Measurements from ENCODE around the gene PGAM2. TPM values are rescaled to one million over a fixed set of nuclear protein-coding genes. Genes with fewer than 3 reads are reported as not detected.
A peak's percentile ranks its signal among the peaks of the same experiment; 100 is the strongest.
"Not testable (repeated sequence)": the region's sequence is repeated elsewhere in the genome, so short reads cannot be mapped to it uniquely, and the experiment has no call there.

Gene PGAM2
- total and polyA plus RNA-seq, 8 donors = 0.49 to 6.7 (median 0.65) TPM; not detected in 1

DNA sequence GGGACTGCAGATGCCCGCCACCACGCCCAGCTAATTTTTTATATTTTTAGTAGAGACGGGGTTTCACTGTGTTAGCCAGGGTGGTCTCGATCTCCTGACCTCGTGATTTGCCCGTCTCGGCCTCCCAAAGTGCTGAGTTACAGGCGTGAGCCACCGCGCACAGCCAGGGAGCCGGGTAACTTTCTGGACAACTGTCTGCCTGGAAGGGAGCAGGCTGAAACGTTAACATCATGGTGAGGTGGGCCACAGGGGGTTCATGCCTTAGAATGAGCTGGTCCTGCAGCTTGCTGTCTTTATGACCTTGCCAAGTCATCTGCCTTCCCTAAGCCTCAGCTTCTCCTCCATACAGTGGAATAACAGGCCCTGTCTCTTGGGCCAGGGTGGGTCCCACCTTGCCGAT, 34.0 kb downstream of the PGAM2 start:
- H3K9me3 ChIP-seq; intact Hi-C loops (cut with DNase I); H3K27ac ChIP-seq; H3K36me3 ChIP-seq; H3K27me3 ChIP-seq; DNase-seq; H3K4me3 ChIP-seq; ATAC-seq; FAIRE-seq; H3K4me1 ChIP-seq: not testable (repeated sequence)
- 83 to 90% methylated on average over 12 of the region's 13 CpGs for WGBS, 2 donors

DNA sequence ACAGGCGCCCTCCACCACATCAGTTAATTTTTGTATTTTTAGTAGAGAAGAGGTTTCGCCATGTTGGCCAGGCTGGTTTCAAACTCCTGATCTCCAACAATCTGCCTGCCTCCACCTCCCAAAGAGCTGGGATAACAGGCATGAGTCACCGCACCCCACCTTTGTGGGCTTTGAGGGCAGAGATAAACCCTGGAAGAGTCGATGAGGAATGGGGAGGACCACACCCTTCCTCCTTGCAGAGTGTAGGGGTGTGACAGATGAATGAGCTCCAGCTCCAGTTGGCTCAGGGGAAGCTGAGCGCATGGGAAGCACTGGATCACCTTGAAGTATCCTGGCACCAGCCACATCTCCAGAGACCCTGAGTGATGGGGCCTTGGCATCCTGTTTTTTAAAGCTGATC, 35.3 kb downstream of the PGAM2 start:
- H3K4me1 ChIP-seq; ATAC-seq; H3K27me3 ChIP-seq; H3K9me3 ChIP-seq; intact Hi-C loops (cut with DNase I); DNase-seq; H3K4me3 ChIP-seq; H3K36me3 ChIP-seq; H3K27ac ChIP-seq; FAIRE-seq: not testable (repeated sequence)
- WGBS, 2 donors = 85 to 88% methylated on average over 2 to 4 of the region's 5 CpGs

DNA sequence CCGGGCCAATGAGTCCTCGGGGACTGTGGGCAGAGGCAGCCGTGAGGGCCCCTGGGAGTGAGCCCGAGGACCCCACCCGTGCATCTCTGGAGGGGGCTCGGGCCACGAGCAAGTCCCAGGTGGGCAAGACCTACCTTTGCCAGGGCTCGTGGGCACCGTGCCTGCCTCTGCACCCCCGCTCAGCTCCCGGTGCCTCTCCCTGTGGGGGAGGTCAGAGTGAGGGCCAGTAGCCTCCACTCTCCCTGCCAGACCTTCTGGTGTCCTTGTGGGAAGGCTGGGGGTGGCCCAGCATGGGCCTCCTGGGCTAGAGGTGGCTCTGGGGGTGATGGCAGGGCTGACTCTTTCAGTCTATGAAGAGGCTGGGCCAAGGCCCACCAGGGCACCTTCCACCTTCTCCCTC, 35.9 kb downstream of the PGAM2 start:
- ATAC-seq; H3K4me3 ChIP-seq; H3K9me3 ChIP-seq; H3K27ac ChIP-seq; H3K27me3 ChIP-seq; intact Hi-C loops (cut with DNase I); H3K36me3 ChIP-seq; FAIRE-seq; H3K4me1 ChIP-seq: not testable (repeated sequence)
- DNase-seq = peak in 1 of 6 donors; percentile 52
- 77% methylated on average over 4 of the region's 11 CpGs; no CpG with 5 or more reads in 1 of the 2 donors for WGBS, 2 donors

DNA sequence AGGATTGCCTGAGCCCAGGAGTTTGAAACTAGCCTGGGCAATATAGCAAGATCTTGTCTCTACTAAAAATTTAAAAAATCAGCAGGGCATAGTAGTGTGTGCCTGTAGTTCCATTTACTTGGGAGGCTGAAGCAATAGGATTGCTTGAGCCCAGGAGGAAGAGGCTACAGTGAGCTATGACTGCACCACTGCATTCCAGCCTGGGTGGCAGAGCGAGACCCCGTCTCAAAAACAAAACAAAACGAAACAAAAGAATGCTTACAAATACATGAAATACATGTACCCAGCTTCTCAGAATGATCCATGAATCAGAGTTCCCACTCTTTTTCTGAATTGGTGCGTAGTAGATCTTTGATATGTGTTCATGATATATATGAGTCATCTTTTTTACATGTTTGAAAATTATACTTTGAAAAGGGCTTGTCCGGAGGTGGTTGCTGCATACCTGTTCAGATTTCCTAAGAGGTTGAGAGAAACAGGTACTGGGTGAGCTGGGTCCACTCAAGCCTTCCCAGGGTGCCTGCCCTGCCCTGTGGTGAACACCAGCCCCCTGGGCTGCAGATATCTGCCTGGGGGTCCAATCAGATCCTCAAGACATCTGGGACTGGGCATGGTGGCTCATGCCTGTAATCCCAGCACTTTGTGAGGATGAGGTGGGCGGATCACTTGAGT, 42.4 kb downstream of the PGAM2 start:
- WGBS, 2 donors = 76% methylated on average over 6 of the region's 6 CpGs
- H3K4me1 ChIP-seq; H3K27me3 ChIP-seq; ATAC-seq; H3K27ac ChIP-seq; H3K4me3 ChIP-seq; FAIRE-seq; H3K36me3 ChIP-seq; H3K9me3 ChIP-seq; DNase-seq; intact Hi-C loops (cut with DNase I): not testable (repeated sequence)

DNA sequence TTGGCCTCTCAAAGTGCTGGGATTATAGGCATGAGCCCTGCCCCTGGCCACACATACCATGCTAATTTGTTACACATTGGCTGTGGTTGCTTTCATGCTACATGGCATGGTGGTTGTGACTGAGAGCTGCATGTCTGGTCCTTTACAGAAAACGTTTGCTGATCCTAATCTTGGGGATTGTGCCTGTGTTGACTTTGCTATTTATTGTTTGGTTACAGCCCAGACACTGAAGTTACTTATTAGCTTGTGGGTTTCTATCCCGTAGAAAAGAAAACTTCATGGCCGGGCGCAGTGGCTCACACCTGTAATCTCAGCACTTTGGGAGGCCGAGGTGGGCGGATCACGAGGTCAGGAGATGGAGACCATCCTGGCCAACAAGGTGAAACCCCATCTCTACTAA, 43.3 kb downstream of the PGAM2 start:
- H3K36me3 ChIP-seq; H3K4me3 ChIP-seq; FAIRE-seq; H3K9me3 ChIP-seq; intact Hi-C loops (cut with DNase I); H3K4me1 ChIP-seq; H3K27ac ChIP-seq; H3K27me3 ChIP-seq; ATAC-seq; DNase-seq: not testable (repeated sequence)
- WGBS, 2 donors = 37 to 50% methylated on average over 6 of the region's 7 CpGs

DNA sequence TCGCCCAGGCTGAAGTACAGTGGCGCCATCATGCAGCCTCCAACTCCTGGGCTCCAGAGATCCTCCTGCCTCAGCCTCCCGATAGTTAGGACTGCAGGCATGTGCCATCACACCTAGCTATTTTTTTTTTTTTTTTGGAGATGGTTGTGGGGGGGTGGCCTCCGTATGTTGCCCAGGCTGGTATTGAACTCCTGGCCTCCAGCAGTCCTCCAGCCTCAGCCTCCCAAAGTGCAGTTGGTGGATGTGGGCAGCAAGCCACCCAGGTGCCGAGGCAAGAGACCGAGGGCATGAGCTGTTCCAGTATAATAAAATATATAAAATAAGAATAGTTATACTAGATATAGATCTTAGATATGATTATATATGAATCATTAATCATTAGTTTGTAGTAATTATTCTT, 45.5 kb downstream of the PGAM2 start:
- H3K9me3 ChIP-seq; intact Hi-C loops (cut with DNase I); H3K27me3 ChIP-seq; ATAC-seq; FAIRE-seq; H3K36me3 ChIP-seq; H3K4me1 ChIP-seq; H3K4me3 ChIP-seq: not testable (repeated sequence)
- WGBS, 2 donors = 71 to 77% methylated on average over 5 to 6 of the region's 6 CpGs
- H3K27ac ChIP-seq = peak overlapping the region in 1 of 4 donors; percentile 55
- DNase-seq = peak in 1 of 6 donors; percentile 30

DNA sequence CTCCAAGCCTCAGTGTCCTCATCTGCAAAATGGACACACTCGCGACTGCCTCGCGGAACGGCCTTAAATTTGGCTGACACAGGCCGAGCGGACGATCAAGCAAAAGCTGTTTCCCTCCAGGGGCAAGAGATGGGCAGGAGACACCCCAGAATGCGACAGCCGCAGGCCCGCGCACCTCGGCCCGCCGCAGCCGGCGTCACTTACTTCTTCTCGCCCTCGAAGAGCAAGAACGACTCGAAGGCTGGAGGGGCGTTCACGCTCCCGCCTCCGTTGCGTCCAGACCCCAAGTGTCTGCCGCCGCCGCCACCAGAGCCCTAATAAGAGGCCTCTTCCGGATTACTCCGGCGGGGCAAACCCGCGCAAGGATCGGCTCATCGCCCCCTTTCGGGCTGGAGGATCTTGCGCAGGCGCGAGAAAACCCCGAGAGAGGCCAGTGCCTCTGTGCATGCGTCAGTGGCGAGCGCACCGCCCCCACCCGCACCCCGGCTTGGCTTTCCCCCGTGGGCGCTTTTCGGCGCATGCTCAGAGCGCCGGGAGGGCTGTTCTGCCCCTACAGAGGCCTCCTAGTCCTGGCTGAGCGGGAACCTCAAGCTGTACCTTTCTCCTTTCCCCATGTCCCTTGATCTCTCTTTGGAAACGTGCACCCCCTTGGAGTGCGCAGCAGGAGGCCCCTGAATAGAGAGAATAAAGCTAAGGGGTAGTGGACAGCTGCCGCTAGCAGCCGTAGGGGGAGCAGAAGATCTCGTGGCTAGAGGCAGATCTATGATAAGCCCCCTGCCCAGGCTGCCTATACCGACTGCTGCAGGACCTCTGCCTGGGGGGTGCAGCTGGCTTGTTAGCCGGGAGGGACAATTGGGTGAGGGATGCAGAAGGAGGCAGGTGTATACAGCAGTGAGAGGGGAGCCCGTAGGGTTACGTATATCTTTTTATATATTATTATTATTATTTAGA, 46.2 kb downstream of the PGAM2 start:
- TF ChIP-seq, protein P1, sequence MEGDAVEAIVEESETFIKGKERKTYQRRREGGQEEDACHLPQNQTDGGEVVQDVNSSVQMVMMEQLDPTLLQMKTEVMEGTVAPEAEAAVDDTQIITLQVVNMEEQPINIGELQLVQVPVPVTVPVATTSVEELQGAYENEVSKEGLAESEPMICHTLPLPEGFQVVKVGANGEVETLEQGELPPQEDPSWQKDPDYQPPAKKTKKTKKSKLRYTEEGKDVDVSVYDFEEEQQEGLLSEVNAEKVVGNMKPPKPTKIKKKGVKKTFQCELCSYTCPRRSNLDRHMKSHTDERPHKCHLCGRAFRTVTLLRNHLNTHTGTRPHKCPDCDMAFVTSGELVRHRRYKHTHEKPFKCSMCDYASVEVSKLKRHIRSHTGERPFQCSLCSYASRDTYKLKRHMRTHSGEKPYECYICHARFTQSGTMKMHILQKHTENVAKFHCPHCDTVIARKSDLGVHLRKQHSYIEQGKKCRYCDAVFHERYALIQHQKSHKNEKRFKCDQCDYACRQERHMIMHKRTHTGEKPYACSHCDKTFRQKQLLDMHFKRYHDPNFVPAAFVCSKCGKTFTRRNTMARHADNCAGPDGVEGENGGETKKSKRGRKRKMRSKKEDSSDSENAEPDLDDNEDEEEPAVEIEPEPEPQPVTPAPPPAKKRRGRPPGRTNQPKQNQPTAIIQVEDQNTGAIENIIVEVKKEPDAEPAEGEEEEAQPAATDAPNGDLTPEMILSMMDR (IDR thresholded peaks at IDR 0.05) = peak; percentile 57 to 76 (median 59)
- H3K4me1 ChIP-seq; H3K27me3 ChIP-seq; FAIRE-seq; H3K36me3 ChIP-seq; H3K9me3 ChIP-seq; intact Hi-C loops (cut with DNase I): not testable (repeated sequence)
- Histone ChIP-seq H3K27ac (peak overlapping the region in 3 of 4 donors; percentile 46 to 71 (median 55)), H3K4me3 (peak overlapping the region; percentile 56 to 73 (median 64))
- DNase-seq (peak; percentile 96 to 99 (median 98)), ATAC-seq (peak; percentile 97 to 99 (median 98))
- WGBS, 2 donors = 1 to 2% methylated on average over 41 to 62 of the region's 63 CpGs

DNA sequence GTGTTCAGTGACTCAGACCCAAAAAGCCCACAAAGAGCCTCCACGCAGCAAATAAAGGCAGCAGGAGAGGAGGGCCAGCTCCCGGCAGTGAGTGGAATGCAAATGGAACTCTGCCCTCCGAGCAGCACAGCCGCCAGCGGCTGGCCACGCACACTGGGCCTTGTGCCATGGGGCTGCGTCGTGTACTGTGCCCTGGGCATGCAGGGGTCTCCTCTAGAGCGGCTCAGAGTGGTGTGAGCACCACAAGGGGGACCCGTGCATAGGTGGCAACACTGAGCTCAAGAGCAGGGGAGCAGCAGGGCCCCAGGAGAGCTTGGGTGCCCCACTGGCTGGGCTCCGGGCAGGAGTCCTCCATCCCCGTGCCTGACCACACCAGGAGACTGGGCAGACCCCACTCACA, 50.3 kb downstream of the PGAM2 start:
- H3K36me3 ChIP-seq; DNase-seq; H3K27me3 ChIP-seq; intact Hi-C loops (cut with DNase I); FAIRE-seq; H3K9me3 ChIP-seq; H3K27ac ChIP-seq; H3K4me3 ChIP-seq; ATAC-seq; H3K4me1 ChIP-seq: not testable (repeated sequence)
- WGBS, 2 donors = 90 to 96% methylated on average over 7 to 10 of the region's 12 CpGs

Small RNA genes lying within 50 kb of the gene (microRNA-seq; reads per million reads assigned to microRNA genes)
- gene MIR6837 = 0 reads per million in 2 donors
- 1.2 to 1.5 reads per million in 2 donors for gene MIR6838

Other genes starting within 250 kb of the PGAM2 start
- gene MRPS24, start 196.1 kb downstream of the PGAM2 start, total RNA-seq = 10 to 100 TPM; 42.2 to 75.4 (median 57.8) TPM
- gene MRPS24, start 196.1 kb downstream of the PGAM2 start, polyA plus RNA-seq = 10 to 100 TPM; 50.2 to 77.0 TPM
- gene URGCP, start 159.0 kb downstream of the PGAM2 start, total RNA-seq = 10 to 100 TPM; 12.1 to 24.1 (median 16.8) TPM
- gene URGCP, start 159.0 kb downstream of the PGAM2 start, polyA plus RNA-seq = 10 to 100 TPM; 24.1 to 27.5 TPM
- gene UBE2D4, start 139.1 kb downstream of the PGAM2 start, total RNA-seq = 10 to 100 TPM; 12.0 to 19.5 (median 15.8) TPM
- gene UBE2D4, start 139.1 kb downstream of the PGAM2 start, polyA plus RNA-seq = 10 to 100 TPM; 13.3 to 17.0 TPM
- gene SPDYE1, start 67.7 kb downstream of the PGAM2 start, total RNA-seq = under 1 TPM in 1 of 6 donors, not detected in 5; 0.09 TPM
- not detected for gene SPDYE1, start 67.7 kb downstream of the PGAM2 start, polyA plus RNA-seq
- 10 to 100 TPM; 22.1 to 46.9 (median 30.2) TPM for gene DBNL, start 20.9 kb downstream of the PGAM2 start, total RNA-seq
- 10 to 100 TPM; 44.9 to 53.7 TPM for gene DBNL, start 20.9 kb downstream of the PGAM2 start, polyA plus RNA-seq
- 10 to 100 TPM in 5 of 6 donors, 1 to 10 TPM in 1; 9.0 to 16.4 (median 11.5) TPM for gene POLM, start 17.0 kb upstream of the PGAM2 start, total RNA-seq
- gene POLM, start 17.0 kb upstream of the PGAM2 start, polyA plus RNA-seq = 10 to 100 TPM; 21.0 to 28.6 TPM
- gene AEBP1, start 38.8 kb upstream of the PGAM2 start, total RNA-seq = 10 to 100 TPM in 3 of 6 donors, 1 to 10 TPM in 3; 5.1 to 49.3 (median 11.5) TPM
- gene AEBP1, start 38.8 kb upstream of the PGAM2 start, polyA plus RNA-seq = 10 to 100 TPM; 19.9 to 21.4 TPM
- 10 to 100 TPM; 40.6 to 57.3 (median 47.7) TPM for gene POLD2, start 58.0 kb upstream of the PGAM2 start, total RNA-seq
- 10 to 100 TPM; 68.3 to 86.4 TPM for gene POLD2, start 58.0 kb upstream of the PGAM2 start, polyA plus RNA-seq
- gene MYL7, start 75.8 kb upstream of the PGAM2 start, total RNA-seq = under 1 TPM in 1 of 6 donors, not detected in 5; 0.94 TPM
- gene MYL7, start 75.8 kb upstream of the PGAM2 start, polyA plus RNA-seq = 1 to 10 TPM; 1.9 to 2.3 TPM
- gene GCK, start 123.9 kb upstream of the PGAM2 start, total RNA-seq = 1 to 10 TPM in 2 of 6 donors, under 1 TPM in 4; 0.57 to 2.0 (median 0.88) TPM
- 10 to 100 TPM in 1 of 2 donors, 1 to 10 TPM in 1; 6.9 to 18.2 TPM for gene GCK, start 123.9 kb upstream of the PGAM2 start, polyA plus RNA-seq
- gene YKT6, start 135.4 kb upstream of the PGAM2 start, total RNA-seq = 10 to 100 TPM; 33.4 to 48.7 (median 38.8) TPM
- 10 to 100 TPM; 27.7 to 31.3 TPM for gene YKT6, start 135.4 kb upstream of the PGAM2 start, polyA plus RNA-seq

Measured in pancreas (tissue), 10 donors.